Measurements from ENCODE around the gene INSIG1.
A peak's percentile ranks its signal among the peaks of the same experiment; 100 is the strongest.

DNA sequence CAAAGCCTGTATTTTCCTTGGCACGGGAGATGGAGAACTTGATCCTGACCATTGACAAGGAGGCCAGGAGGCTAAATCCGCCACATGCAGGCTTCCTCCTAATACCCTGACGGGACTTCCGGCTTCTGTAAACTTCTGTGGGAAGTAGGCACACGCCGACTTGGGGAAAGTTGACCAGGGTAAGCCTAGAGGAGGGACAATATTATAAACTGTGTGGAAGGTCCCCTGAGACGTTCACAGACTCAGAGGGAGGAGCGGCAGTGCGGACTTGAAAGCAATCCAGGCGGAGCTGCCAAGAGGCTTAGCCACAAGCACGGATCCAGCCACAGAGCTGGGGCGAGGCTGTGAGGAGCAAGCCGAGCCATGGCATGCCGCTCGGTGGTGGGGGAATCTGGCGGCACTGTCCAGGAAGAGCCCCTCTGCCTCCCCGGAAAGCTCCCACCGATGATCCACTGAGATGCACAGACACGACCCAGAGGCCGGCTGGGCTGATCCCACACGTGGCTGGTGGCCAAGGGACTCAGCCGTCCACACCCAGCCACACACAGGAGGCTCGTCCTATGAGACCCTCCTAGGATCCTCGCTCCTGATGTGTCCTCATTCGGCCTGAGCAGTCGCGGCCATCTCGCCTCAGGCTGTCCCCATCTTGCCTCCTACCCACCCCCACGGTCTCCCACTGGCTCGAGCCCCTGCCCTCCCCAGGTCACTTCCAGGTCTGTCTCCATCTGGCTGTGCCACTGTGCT, 40.0 kb upstream of the INSIG1 start:
- TF ChIP-seq CTCF (IDR thresholded peaks at IDR 0.05) (no peak), POLR2AphosphoS5 (IDR thresholded peaks at IDR 0.05) (peak in 1 of 2 donors; percentile 8)
